Measurements from ENCODE around the gene RNF11.

RNF11 gene

GRCh38 chr1:51288578-51288977 is 52.5 kb downstream of the RNF11 start:
- H3K9me3 ChIP-seq (ENCODE audit: control insufficient read depth in 1 of 2, low read length in 2 of 2), result no peaks in the 10 kb centered on the region
- H3K27ac ChIP-seq (ENCODE audit: low read depth, low read length), result no peak overlapping the region
- no peak overlapping the region for H3K9ac ChIP-seq (ENCODE audit: low read depth in 1 of 2, low read length in 2 of 2)
- no peaks in the 10 kb centered on the region for H3K27me3 ChIP-seq (ENCODE audit: control insufficient read depth in 1 of 2, insufficient read depth in 2 of 2, low read length in 2 of 2)
- H3K36me3 ChIP-seq (ENCODE audit: control insufficient read depth in 1 of 2, insufficient read depth in 2 of 2, low read length in 2 of 2), result no peaks in the 10 kb centered on the region
- H3K4me3 ChIP-seq (ENCODE audit: low read depth in 1 of 2, low read length in 2 of 2), result no peak overlapping the region
- H3K4me1 ChIP-seq (ENCODE audit: control insufficient read depth in 1 of 2, insufficient read depth in 2 of 2, low read length in 2 of 2), result peaks cover 12 to 15% of the 10 kb centered on the region in 2 donors

- Histone ChIP-seq H3K9ac (ENCODE audit: low read depth in 1 of 2, low read length in 2 of 2) (no peak overlapping the region), H3K9me3 (ENCODE audit: control insufficient read depth in 1 of 2, low read length in 2 of 2) (no peaks in the 10 kb centered on the region), H3K36me3 (ENCODE audit: control insufficient read depth in 1 of 2, insufficient read depth in 2 of 2, low read length in 2 of 2) (no peaks in the 10 kb centered on the region), H3K27ac (ENCODE audit: low read depth, low read length) (no peak overlapping the region), H3K4me3 (ENCODE audit: low read depth in 1 of 2, low read length in 2 of 2) (no peak overlapping the region), H3K4me1 (ENCODE audit: control insufficient read depth in 1 of 2, insufficient read depth in 2 of 2, low read length in 2 of 2) (peaks cover under 1 to 2% of the 10 kb centered on the region in 2 donors), H3K27me3 (ENCODE audit: control insufficient read depth in 1 of 2, insufficient read depth in 2 of 2, low read length in 2 of 2) (no peaks in the 10 kb centered on the region)
Measured at GRCh38 chr1:51289676-51290488, 53.8 kb downstream of the RNF11 start.

DNA sequence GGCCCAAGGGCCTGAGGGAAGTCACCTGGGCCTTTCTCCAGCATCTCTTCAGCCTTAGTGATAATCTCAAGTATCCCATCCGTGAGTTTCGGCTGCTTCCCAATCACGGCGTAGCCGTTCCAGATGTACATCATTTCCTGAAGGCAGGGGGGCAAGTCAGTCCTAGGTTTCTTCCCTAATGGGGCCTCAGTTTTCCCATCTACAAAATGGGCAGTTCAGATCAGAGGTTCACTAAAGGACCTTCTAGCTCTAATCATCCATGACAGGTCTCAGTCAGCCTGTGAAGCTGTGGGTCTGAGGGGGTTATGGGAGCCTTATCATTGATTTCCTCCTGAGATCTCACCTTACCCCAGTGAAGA is 54.4 kb downstream of the RNF11 start:
- H3K27ac ChIP-seq (ENCODE audit: low read depth, low read length), result no peak overlapping the region
- no peaks in the 10 kb centered on the region for H3K36me3 ChIP-seq (ENCODE audit: control insufficient read depth in 1 of 2, insufficient read depth in 2 of 2, low read length in 2 of 2)
- no peak overlapping the region for H3K4me3 ChIP-seq (ENCODE audit: low read depth in 1 of 2, low read length in 2 of 2)

DNA sequence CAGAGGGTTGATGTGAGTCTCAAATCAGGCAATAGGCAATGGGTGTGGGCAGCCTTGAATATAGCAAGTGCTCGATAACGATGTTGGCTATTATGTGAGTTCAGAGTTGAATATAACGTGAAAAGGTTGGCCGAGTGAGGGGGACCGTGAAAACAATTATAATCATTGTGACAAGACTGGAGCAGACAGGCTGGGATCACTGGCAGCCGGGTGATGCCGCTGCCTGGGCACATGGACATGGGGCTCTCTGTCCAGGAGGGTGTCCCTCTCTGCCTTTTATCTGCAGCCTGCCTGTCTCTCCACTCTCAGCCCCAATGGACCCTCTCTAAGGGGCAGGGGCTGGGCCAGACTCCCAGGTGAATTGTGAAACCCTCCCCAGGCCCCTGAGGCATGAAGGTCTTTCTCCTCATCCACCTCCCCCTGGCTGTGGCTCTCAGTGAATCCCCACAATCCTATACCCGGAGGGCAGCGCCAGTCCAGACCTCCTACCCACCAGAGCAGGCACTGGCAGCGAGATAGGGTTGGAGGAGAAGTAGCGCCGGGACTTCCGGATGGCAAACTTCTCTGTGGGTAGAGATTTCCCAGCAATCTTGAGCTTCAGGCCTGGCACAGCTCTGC is 57.9 kb downstream of the RNF11 start:
- Histone ChIP-seq H3K27ac (ENCODE audit: low read depth, low read length) (no peak overlapping the region), H3K4me3 (ENCODE audit: low read depth in 1 of 2, low read length in 2 of 2) (no peak overlapping the region), H3K9me3 (ENCODE audit: control insufficient read depth in 1 of 2, low read length in 2 of 2) (no peaks in the 10 kb centered on the region), H3K27me3 (ENCODE audit: control insufficient read depth in 1 of 2, insufficient read depth in 2 of 2, low read length in 2 of 2) (no peaks in the 10 kb centered on the region), H3K4me1 (ENCODE audit: control insufficient read depth in 1 of 2, insufficient read depth in 2 of 2, low read length in 2 of 2) (peaks cover 8 to 11% of the 10 kb centered on the region in 2 donors), H3K9ac (ENCODE audit: low read depth in 1 of 2, low read length in 2 of 2) (no peak overlapping the region), H3K36me3 (ENCODE audit: control insufficient read depth in 1 of 2, insufficient read depth in 2 of 2, low read length in 2 of 2) (no peaks in the 10 kb centered on the region)

More for the DNA sequence above, 54.4 kb downstream of the RNF11 start:
- no peaks in the 10 kb centered on the region for H3K9me3 ChIP-seq (ENCODE audit: control insufficient read depth in 1 of 2, low read length in 2 of 2)
- no peak overlapping the region for H3K9ac ChIP-seq (ENCODE audit: low read depth in 1 of 2, low read length in 2 of 2)
- no peaks in the 10 kb centered on the region for H3K4me1 ChIP-seq (ENCODE audit: control insufficient read depth in 1 of 2, insufficient read depth in 2 of 2, low read length in 2 of 2)
- H3K27me3 ChIP-seq (ENCODE audit: control insufficient read depth in 1 of 2, insufficient read depth in 2 of 2, low read length in 2 of 2), result no peaks in the 10 kb centered on the region

DNA sequence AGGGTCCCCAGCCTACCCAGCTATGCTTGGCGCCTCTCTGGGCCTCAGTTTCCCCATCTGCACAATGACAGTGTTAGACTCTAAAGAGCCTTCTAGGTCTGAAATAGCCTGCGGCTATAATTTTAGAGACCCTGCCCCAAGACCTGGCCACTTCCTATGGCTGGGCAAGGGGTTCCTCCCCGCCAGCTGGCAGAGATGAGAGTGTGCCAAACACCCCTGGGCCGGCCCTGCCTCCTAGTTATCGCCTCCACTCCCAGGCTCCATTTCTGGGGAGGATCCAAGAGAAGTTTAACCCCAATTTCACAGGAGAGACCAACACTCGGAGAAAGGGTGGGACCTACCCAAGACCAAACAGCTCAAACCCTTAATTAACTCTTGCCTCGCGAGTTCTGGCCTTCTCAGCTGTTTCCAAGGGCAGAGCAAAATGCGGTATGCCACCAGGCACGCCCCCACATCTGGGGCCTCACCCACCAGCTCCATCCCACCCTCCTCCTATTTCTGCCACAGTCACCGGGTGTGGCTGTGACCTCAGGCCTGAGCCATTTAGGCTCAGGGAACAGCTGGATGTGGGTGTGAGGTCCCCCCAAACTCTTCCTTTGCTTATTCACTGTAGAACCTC is 58.6 kb downstream of the RNF11 start:
- Histone ChIP-seq H3K4me3 (ENCODE audit: low read depth in 1 of 2, low read length in 2 of 2) (no peak overlapping the region), H3K36me3 (ENCODE audit: control insufficient read depth in 1 of 2, insufficient read depth in 2 of 2, low read length in 2 of 2) (no peaks in the 10 kb centered on the region), H3K9me3 (ENCODE audit: control insufficient read depth in 1 of 2, low read length in 2 of 2) (no peaks in the 10 kb centered on the region), H3K27ac (ENCODE audit: low read depth, low read length) (no peak overlapping the region), H3K27me3 (ENCODE audit: control insufficient read depth in 1 of 2, insufficient read depth in 2 of 2, low read length in 2 of 2) (no peaks in the 10 kb centered on the region), H3K4me1 (ENCODE audit: control insufficient read depth in 1 of 2, insufficient read depth in 2 of 2, low read length in 2 of 2) (peaks cover 8 to 11% of the 10 kb centered on the region in 2 donors), H3K9ac (ENCODE audit: low read depth in 1 of 2, low read length in 2 of 2) (no peak overlapping the region)

DNA sequence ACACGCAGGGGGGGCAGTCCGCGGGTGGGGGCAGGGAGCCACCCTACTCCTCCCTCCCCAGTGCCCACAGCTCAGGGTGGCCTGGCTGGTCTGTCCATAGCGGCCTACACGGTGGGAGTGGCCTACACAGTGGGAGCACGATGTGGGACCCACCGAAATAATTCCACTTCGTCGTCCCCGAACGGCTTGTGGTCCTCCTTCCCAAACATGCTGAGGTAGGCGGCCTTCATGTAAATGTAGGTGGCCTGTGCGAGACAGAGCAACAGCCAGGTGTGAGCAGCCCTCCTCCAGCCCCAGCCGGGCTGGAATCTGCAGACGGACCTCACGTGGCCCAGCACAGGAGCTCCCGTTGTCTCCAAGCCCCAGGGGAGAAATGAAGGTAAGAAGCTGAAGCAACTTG is 59.9 kb downstream of the RNF11 start:
- Histone ChIP-seq H3K4me1 (ENCODE audit: control insufficient read depth in 1 of 2, insufficient read depth in 2 of 2, low read length in 2 of 2) (peaks cover 8 to 11% of the 10 kb centered on the region in 2 donors), H3K27ac (ENCODE audit: low read depth, low read length) (no peak overlapping the region), H3K9me3 (ENCODE audit: control insufficient read depth in 1 of 2, low read length in 2 of 2) (no peaks in the 10 kb centered on the region), H3K4me3 (ENCODE audit: low read depth in 1 of 2, low read length in 2 of 2) (no peak overlapping the region), H3K36me3 (ENCODE audit: control insufficient read depth in 1 of 2, insufficient read depth in 2 of 2, low read length in 2 of 2) (no peaks in the 10 kb centered on the region), H3K9ac (ENCODE audit: low read depth in 1 of 2, low read length in 2 of 2) (no peak overlapping the region), H3K27me3 (ENCODE audit: control insufficient read depth in 1 of 2, insufficient read depth in 2 of 2, low read length in 2 of 2) (no peaks in the 10 kb centered on the region)

GRCh38 chr1:51296383-51297357 is 60.6 kb downstream of the RNF11 start:
- H3K27ac ChIP-seq (ENCODE audit: low read depth, low read length), result no peak overlapping the region
- peaks cover 8 to 11% of the 10 kb centered on the region in 2 donors for H3K4me1 ChIP-seq (ENCODE audit: control insufficient read depth in 1 of 2, insufficient read depth in 2 of 2, low read length in 2 of 2)
- no peaks in the 10 kb centered on the region for H3K36me3 ChIP-seq (ENCODE audit: control insufficient read depth in 1 of 2, insufficient read depth in 2 of 2, low read length in 2 of 2)
- H3K4me3 ChIP-seq (ENCODE audit: low read depth in 1 of 2, low read length in 2 of 2), result peak overlapping the region; percentile 61 to 63
- no peaks in the 10 kb centered on the region for H3K9me3 ChIP-seq (ENCODE audit: control insufficient read depth in 1 of 2, low read length in 2 of 2)
- H3K9ac ChIP-seq (ENCODE audit: low read depth in 1 of 2, low read length in 2 of 2), result peak overlapping the region; percentile 5 to 35
- no peaks in the 10 kb centered on the region for H3K27me3 ChIP-seq (ENCODE audit: control insufficient read depth in 1 of 2, insufficient read depth in 2 of 2, low read length in 2 of 2)

DNA sequence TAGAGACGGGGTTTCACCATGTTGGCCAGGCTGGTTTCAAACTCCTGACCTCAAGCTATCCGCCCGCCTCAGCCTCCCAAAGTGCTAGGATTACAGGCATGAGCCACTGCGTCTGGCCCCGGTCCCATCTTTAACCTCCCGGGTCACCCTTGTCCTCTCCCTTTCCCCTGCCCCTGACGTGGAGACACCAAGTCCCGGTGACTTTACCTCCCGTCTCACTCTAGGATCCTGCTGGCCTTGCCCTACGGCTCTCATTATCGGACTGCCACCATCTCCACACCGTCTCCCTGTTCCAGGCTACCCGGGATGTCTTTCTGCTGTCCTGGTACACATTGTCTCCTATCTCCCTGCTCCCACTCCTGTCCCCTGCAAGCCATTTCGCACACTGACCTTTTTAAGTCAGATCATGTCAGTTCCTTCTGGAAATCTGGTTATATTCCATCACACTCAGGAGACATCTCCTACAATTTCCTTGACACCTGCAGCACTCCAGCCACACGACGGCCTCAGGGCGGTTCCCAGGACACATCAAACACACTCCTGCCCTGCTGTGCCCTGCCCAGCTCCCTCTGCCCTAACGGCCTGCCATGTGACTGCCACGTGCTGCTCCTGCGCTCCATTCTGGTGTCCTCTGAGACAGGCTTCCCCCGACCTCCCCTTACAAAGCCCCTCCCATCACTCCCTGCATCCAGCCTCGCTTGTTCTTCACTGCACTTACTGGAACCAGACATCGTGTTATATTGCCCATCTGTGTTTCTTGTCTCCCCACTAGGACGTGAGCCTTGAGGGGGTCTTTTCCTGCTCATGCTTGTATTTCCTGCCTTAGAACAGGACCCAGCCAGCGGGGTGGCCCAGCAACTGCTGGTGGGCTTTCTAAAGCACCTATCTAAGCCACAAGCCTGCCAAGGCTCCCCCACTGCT is 61.6 kb downstream of the RNF11 start:
- Histone ChIP-seq H3K27ac (ENCODE audit: low read depth, low read length) (no peak overlapping the region), H3K36me3 (ENCODE audit: control insufficient read depth in 1 of 2, insufficient read depth in 2 of 2, low read length in 2 of 2) (no peaks in the 10 kb centered on the region), H3K9me3 (ENCODE audit: control insufficient read depth in 1 of 2, low read length in 2 of 2) (no peaks in the 10 kb centered on the region), H3K4me1 (ENCODE audit: control insufficient read depth in 1 of 2, insufficient read depth in 2 of 2, low read length in 2 of 2) (peaks cover 8 to 11% of the 10 kb centered on the region in 2 donors), H3K4me3 (ENCODE audit: low read depth in 1 of 2, low read length in 2 of 2) (peak overlapping the region; percentile 61 to 63), H3K27me3 (ENCODE audit: control insufficient read depth in 1 of 2, insufficient read depth in 2 of 2, low read length in 2 of 2) (no peaks in the 10 kb centered on the region), H3K9ac (ENCODE audit: low read depth in 1 of 2, low read length in 2 of 2) (peak overlapping the region in 1 of 2 donors; percentile 5)

GRCh38 chr1:51298322-51298705 is 62.2 kb downstream of the RNF11 start:
- no peak overlapping the region for H3K27ac ChIP-seq (ENCODE audit: low read depth, low read length)
- no peaks in the 10 kb centered on the region for H3K9me3 ChIP-seq (ENCODE audit: control insufficient read depth in 1 of 2, low read length in 2 of 2)
- H3K9ac ChIP-seq (ENCODE audit: low read depth in 1 of 2, low read length in 2 of 2), result no peak overlapping the region
- peaks cover 8 to 11% of the 10 kb centered on the region in 2 donors for H3K4me1 ChIP-seq (ENCODE audit: control insufficient read depth in 1 of 2, insufficient read depth in 2 of 2, low read length in 2 of 2)
- no peaks in the 10 kb centered on the region for H3K36me3 ChIP-seq (ENCODE audit: control insufficient read depth in 1 of 2, insufficient read depth in 2 of 2, low read length in 2 of 2)
- H3K27me3 ChIP-seq (ENCODE audit: control insufficient read depth in 1 of 2, insufficient read depth in 2 of 2, low read length in 2 of 2), result no peaks in the 10 kb centered on the region
- no peak overlapping the region for H3K4me3 ChIP-seq (ENCODE audit: low read depth in 1 of 2, low read length in 2 of 2)

All from duodenal mucosa (tissue), 2 donors.